GM11168 (cell line): Measurements from ENCODE around the gene MYH16.
"Not testable (repeated sequence)": the region's sequence is repeated elsewhere in the genome, so short reads cannot be mapped to it uniquely, and the experiment has no call there.

Experiments used
- in situ Hi-C: fragments of 300-500 bp; cut with MboI; formaldehyde crosslinking; loops from one replicate; pipeline ENCODE4 v1.12.0; 2022; ENCODE audit warnings: low sequenced_read_pairs; ENCODE audit not compliant: unreplicated experiment

The MYH16 gene

DNA sequence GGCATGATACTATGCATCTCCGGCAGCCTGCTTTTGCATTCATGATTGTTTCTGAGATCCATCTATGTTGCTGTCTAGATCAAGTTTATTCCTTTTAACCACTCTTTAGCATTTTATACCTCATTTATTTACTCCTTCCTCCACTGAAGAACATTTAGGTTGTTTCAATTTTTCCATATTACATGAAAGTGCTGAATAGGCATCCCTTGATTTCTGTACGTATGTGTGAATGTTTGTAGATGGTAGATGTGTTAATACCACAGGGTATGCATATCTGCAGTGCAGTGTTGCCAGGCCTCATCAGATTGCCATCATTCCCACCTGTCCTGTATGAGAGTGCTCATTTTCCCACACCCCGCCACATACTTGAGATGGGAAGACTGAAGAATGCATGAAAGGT is 67.0 kb downstream of the MYH16 start:
- in situ Hi-C loops, result loop anchor here (25.0 kb wide), 1 partner anchor 1102 kb away; no protein-coding TSS in a partner anchor

DNA sequence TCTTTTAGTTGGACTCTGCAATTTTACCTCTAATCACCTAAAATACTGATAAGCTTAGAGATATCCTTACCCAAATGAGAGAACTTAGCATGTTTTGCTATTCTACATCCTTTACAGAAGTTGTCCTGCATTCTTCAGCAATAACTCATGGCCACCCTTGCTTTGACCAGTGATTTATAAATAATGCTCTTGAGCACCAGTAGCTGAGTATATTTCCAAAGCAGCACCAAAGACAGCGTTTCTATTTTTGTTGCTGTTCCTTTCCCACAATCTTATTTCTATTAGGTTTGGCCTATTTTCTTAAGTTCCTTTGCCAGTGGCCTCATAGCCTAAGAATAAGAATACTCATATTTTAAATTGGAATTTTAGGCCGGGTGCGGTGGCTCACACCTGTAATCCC is 68.0 kb downstream of the MYH16 start:
- in situ Hi-C loops, result loop anchor here (25.0 kb wide), 1 partner anchor 1103 kb away; no protein-coding TSS in a partner anchor

DNA sequence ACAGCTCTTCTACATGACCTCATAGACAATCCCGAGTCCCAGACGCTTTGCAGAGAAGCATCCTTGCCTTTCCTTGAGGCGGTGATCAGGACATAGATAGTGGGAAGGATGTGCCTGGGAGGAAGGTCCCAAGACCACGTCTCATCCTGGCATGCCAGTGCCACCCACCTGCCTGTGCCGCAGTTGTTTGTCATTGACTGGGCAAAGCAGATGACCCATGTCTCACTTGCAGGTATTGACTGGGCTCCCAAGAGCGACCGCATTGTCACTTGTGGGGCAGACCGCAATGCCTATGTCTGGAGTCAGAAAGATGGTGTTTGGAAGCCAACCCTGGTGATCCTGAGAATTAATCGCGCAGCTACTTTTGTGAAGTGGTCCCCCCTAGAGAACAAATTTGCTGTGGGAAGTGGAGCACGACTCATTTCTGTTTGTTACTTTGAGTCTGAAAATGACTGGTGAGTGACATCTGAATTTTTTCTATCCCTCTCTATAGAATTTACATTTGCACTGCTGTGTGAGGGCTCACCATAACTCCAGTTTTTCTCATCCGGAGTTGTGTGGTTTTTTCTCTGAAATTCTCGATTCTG is 71.5 kb downstream of the MYH16 start:
- in situ Hi-C loops, result loop anchor here (25.0 kb wide), 1 partner anchor 1107 kb away; no protein-coding TSS in a partner anchor

DNA sequence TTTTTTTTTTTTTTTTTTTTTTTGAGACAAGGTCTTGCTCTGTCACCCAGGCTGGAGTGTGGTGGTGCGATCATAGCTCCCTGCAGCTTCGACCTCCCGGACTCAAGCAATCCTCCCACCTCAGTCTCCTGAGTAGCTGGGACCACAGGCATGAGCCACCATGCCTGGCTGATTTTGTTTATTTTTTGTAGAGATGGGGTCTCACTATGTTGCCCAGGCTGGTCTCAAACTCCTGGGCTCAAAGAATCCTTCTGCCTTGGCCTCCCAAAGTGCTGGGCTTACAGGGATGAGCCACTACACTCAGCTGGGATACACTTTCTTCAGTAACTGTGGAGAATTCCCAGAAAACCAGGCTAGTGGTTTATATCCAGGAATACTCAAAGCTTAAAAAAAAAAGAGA is 78.0 kb downstream of the MYH16 start:
- in situ Hi-C loops, result not testable (repeated sequence)

DNA sequence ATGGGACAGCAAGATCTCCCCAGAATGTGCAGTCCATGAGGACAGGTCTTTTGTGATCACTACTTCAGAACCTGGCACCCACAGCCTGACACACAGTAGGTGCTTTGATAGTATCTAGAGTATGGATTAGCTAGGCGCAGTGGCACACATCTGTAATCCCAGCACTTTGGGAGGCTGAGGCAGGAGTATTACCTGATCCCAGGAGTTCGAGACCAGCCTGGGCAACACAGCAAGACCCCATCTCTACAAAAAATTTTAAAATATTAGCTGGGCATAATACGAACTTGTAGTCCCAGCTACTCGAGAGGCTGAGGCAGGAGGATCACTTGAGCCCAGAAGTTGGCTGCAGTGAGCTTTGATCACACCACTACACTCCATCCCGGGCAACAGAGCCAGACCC is 79.6 kb downstream of the MYH16 start:
- in situ Hi-C loops, result no loop called here

DNA sequence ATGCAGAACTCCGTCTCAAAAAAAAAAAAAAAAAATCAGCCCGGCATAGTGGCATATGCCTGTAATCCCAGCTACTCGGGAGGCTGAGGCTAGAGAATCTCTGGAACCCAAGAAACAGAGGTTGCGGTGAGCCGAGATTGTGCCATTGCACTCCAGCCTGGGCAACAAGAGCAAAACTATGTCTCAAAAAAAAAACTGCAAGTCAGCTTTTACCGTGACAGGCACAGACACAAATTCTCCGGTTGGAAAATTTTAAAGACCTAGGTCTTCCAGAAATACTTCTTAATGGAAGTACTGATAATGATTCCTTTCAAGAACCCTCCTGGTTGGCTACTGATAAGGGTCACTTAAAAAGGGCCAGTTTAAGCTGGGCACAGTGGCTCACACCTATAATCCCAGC is 82.5 kb downstream of the MYH16 start:
- in situ Hi-C loops, result no loop called here

DNA sequence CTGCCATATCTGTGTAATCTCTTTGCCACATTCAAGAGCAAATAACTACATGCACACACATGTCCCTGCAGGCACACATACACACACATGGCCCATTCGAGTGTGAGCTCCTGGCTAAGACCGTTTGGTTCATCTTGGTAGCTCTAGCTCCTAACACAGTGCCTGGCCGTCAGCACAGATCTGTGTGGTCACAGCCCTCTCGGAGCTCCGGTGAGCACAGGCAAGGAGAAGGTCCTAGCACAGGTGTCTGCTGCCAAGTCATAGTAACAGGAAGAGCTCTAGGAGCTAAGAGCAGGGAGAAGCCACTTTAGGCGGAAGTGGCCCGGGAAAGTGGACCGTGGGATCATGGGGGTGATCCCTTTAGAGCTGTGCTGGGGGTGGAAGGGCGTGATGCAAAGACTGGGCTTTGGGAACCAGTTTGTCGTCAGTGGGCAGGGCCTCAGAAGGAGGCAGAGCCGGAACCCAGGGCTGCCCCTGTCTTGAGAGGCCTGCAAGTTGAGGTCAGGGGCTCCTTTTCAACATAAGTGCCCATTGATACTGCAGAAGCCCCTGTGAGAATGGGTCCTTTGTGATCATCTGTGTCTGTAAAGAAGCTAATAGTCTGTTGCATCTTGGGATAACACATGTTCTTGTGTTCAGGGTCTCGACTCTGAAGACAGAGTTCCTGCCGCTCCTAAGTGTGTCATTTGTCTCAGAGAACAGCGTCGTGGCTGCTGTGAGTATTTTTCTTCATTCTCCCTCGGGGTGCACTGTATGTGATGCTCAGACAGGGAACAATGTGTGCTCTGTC is 85.3 kb downstream of the MYH16 start:
- in situ Hi-C loops, result no loop called here

DNA sequence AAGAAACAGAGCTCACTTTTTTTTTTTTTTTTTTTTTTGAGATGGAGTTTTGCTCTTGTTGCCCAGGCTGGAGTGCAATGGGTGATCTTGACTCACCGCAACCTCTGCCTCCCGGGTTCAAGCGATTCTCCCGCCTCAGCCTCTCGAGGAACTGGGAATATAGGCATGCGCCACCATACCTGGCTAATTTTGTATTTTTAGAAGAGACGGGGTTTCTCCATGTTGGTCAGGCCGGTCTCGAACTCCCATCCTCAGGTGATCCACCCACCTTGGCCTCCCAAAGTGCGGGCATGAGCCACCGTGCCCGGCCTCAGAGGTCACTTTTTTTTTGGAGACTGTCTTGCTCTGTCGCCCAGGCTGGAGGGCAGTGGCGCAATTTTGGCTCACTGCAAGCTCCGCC is 85.9 kb downstream of the MYH16 start:
- in situ Hi-C loops, result not testable (repeated sequence)

DNA sequence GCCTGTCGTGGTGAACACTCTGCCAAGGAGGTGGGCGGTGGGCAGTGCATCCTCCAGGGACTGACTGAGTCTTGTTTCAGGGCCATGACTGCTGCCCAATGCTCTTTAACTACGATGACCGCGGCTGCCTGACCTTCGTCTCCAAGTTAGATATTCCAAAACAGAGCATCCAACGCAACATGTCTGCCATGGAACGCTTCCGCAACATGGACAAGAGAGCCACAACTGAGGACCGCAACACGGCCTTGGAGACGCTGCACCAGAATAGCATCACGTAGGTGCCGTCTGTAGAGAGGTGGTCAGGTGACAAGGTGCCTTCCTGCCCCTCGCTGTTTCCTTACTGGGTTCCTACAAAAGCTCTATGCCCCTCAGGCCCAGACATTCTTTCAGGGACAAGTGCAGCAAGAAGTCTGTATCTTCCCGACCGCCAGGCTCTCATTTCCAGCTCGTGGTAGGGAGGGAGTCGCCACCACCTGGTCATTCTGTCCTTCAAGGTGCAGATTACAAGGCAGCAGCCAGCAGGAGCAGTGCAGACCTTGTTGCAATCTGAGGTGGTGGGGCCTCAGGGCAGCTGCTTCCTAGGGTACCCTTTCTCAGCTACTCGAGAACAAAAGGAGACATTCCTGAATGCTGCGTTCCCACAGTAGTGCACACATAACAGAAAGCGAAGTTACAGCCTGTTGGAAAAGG is 87.0 kb downstream of the MYH16 start:
- in situ Hi-C loops, result no loop called here
